Pons (tissue), 1 donor: ENCODE results near the gene ATP10B.
"Not testable (repeated sequence)": the region's sequence is repeated elsewhere in the genome, so short reads cannot be mapped to it uniquely, and the experiment has no call there.

ENCODE experiments used
- DNase-seq: peaks from one replicate; pipeline ENCODE4 v3.0.0-alpha.2; 2016; ENCODE audit warnings: low spot score

The ATP10B gene

DNA sequence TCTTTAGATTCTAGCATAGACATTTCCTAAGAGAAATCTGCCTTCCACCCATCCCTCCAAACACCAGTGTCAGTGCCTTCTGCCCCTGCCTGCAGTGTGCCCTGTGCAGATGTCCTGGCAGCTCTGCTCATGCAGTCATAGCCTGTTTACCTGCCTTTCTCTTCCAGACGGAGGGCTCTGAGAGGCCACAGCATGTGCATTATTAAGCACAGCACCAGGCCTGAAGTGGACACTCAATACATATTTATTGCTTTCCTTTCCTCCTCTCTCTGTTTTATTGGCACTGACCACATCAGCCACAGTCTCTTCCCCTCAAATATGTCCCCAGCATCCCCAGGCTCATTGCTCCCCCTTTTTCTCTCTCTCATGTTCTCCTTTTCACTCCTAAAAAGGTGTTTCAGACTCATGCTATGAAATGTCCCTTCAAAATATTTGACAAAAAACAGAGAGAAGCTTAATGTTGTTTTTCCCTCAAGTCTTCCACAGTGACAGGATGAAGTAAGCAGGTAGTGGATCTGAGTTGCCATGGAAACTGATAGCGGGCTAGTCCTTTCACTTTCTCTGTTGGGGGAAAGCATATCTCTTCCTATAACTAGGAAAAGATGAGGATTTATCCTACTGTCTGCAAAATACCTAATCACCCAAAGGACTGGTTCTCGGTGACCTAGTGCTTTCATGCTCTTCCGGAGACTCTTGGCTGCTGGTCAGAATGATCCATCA, 100.9 kb downstream of the ATP10B start:
- no peak for DNase-seq

DNA sequence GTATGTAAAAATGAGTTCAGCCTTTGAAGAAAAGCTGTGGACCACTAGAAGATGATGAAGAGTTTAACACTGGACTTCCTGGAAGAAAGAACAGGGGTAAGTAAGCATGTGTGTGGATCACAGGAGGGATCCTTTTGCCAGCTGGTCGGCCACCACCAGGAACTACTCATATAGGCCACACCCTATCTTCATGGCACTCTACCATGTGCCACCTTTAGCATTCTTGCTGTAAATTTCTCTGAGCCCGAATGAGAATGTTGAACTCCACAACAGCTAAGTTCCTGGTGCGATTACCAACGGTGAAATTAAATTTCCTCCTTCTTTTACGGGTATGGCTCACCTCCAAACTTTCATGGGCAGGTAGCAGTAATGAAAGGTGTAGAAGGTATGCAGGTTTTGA, 102.3 kb downstream of the ATP10B start:
- no peak for DNase-seq

DNA sequence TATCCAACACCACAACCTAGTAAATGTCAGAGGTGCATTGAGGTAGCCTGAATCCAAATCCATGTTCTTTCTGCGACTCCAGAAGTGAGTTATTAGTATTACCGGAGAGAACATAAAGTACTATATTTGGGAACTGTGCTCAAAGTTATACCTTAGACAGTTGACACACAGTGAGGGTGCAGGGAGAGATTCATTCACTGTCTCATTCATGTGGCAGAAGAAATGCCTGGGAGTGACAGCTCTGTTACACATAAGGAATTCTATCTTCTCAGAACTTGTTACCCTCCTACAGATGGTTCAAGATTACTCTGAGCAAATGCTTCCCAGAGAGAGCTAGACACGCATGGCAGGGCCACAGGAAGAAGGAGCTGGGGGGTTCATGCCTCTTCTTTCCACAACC, 103.0 kb downstream of the ATP10B start:
- no peak for DNase-seq

DNA sequence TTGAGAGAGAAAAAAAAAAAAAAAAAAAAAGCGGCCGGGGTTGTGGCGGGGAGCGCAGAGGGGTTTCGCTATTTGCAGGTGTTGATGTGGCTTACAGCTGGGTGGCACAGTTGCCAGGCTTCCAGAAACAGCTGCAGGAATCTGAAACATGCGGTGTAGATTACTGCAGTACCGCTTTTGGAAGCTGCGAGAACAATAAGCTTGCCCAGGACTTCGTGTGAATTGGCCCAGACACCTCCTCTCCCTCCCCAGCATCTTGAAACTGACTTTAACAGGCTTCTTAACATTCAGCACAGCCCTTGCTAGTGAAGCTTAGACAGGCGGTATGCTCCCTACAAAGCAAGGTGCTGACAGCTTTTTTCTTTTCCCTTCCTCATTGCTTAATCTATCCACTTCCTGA, 104.0 kb downstream of the ATP10B start:
- peak; percentile 35 for DNase-seq

DNA sequence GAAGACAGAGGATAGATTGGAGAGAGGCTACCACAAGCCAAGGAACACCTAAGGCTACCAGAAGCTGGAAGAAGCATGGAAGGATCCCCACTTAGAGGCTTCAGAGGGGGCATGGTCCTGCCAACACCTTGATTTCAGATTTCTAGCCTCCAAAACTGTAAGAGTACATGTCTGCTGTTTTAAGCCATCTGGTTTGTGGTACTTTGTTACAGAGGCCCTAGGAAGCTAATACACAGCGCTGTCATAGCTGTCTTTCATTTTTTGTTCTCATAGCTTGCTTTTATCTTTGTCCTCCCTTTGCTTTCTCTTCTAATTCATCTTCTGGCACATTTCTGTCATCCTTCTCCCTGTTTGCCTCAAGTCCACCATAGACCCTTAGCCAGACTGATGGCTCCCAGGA, 104.5 kb downstream of the ATP10B start:
- no peak for DNase-seq

DNA sequence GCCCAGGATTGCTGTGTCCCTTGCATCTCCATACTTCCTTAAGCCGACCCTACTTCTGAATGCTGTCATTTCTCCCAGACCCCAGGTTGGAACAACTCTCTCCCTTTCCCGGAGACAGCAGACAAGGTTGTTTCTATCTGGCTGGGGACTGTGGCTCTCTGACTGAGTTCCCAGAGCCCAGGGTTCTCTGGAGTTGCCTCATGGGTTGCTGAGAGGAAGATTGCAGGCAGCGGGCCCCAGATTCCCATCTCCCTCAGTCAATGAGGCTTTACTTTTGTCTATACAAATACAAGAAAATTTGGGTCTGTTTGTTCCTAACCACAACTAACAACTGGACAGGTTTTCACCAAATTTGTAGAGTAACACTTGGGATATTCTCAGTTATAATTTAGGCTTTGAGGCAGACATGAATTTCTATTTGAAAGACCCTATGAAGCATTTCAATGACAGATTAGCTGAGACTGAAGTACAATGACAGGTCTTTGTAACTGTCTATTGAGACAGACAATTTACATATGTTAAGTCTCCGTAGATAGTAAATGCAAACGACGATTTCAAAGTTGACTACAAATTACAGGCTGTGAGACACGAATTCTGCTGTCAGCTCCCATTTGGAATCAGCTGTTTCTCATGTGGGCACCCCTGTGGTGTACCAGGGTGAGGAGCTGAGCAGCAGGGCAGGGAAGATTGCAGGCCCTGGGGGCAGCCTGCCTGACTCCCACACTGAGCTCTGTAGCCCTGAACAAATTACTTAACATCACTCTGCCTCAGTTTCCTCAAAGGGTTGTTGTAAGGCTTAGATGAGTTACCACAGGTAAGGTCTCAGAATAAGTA, 107.5 kb downstream of the ATP10B start:
- peak; percentile 18 for DNase-seq

DNA sequence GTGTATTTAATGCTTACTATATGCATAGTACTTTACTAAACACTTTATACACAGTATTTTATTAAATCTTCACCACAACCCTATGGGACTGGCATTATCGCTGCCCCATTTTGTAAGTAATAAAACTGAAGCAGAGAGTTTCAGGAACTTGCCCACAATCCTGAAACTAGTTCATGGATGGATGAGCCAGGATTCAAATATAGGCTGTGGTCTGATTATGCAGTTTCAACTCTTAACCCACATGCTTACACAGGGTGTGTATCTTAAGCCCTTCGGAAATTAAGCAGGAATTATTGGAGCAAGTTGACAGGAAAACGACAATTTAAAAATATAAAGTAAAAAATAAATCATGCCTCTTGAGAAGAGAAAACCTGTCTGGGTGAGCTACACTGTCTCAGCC, 109.0 kb downstream of the ATP10B start:
- DNase-seq: no peak

DNA sequence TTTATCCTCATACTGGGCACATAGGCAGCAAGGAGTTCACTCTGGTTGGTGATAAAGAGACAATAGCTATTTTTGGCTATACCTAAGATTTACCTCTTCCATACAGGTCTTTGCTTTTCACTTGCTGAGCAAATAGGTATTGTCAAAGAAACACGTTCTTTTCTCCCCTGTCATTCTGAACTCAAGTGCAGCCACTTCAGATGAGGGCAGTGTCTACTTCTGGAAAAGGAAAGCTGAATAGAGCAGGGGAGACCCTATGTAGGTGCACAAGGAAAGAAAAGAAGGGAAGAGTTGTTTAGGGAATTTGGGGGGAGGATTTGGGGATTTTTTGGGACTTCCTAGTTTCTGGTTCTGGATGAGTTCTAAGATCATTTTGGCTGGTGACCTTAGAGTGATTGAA, 109.6 kb downstream of the ATP10B start:
- DNase-seq: no peak

DNA sequence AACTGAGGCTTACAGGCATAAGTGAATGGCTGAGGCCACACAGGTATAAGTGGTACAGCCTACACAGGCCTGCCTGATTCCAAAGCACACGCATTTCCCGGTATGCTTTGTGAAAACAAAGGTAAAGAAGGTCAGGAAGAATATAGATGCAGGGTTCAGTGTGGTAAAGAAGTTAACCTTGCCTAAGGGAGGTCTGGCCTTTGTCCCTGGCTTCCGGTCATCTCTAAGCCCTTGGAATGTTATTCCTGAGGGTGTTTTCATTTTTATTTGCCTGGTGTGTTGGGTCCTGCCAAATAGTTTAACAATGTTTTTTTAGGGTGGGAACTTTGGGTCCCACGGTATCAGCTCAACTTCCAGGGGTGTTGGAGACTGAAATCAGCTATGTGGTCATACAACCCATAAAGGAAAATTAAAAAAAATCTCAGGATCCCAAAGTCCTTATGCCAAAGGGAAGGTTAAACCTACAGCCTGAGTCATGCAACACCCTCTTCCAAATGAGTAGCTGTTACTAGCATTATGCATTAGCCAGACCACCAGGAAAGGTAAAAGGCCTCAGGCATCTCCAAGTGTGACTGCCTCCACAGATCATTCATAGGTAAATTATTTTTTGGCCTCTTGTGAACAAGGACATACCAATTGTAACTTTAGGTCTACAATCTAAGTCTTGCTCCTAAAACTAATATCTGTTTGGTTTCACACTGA, 124.6 kb downstream of the ATP10B start:
- no peak for DNase-seq

DNA sequence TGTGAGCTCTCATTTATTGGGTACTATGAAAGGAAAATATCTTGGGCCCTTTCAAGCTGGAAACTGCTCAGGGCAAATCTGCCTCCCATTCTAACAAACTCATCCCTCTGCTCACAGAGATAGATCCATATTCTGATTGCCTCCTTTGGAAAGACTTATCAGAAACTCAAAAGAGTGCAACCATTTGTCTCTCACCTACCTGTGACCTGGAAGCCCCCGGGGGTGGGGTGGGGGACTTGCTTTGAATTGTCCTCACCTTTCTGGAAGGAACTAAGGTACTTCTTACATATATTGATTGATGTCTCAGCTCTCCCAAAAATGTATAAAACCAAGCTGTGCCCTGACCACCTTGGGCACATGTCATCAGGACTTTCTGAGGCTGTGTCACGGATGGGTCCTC, 125.3 kb downstream of the ATP10B start:
- DNase-seq: no peak

DNA sequence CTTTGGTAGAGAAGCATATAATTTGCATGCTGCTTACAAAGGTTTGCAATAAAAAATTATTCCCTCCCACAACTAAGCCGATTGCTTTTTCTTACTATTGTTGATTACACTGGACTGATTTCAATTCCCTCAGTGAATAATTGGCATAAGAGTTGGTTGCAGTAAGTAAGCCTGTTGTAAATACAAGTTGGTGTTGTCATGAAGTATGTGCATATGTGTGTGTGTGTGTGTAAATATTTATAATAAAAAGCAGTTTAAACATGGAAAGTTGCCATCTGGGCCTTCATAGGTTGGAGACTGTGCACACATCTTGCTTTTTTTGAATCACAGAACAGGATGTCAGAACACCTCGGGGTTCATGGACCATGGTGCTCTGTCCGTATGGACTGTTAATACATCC, 131.2 kb downstream of the ATP10B start:
- DNase-seq: no peak

DNA sequence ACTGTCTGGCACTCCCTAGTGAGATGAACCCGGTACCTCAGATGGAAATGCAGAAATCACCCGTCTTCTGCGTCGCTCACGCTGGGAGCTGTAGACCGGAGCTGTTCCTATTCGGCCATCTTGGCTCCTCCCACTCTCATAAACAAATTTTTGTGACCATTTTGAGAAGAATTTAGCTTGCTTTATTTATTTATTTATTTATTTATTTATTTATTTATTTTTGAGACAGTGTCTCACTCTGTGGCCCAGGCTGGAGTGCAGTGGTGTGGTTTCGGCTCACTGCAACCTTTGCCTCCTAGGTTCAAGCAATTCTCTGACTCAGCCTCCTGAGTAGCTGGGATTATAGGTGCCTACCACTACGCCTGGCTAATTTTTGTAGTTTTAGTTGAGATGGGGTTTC, 136.5 kb downstream of the ATP10B start:
- not testable (repeated sequence) for DNase-seq

DNA sequence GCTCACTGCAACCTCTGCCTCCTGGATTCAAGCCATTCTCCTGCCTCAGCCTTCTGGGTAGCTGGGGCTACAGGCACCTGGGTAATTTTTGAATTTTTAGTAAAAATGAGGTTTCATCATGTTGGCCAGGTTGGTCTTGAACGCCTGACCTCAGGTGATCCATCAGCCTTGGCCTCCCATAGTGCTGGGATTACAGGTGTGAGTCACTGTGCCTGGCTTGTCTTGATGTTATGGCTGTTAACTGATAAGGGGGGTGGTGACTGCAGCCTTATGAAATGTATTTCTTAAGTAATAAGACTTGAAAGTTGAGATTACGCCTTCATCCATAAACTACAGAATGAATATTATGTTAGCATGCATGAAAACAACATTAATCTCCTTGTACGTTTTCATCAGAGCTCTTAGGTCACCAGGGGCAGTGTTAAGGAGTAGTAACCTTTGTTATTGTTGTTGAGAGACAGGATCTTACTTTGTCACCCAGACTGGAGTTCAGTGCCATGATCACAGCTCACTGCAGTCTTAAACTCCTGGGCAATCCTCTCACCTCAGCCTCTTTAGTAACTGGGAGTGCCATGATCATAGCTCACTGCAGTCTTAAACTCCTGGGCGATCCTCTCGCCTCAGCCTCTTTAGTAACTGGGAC, 148.3 kb downstream of the ATP10B start:
- DNase-seq: no peak

DNA sequence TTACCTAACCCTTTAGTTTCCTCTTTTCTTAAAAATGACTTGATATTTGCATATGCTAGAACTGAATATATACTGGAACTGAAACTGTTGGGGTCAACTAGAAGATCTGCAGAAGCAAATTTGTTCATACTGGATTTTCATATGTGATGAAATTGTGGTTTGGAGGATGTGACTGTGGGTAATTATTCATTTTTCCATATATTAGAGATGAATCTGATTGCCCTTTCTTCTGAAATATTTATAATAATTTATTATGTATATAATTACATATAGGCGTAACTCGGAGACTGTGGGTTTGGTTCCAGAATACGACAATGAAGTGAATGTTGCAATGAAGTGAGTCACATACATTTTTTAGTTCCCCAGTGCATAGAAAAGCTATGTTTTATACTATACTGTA, 149.1 kb downstream of the ATP10B start:
- DNase-seq: no peak

DNA sequence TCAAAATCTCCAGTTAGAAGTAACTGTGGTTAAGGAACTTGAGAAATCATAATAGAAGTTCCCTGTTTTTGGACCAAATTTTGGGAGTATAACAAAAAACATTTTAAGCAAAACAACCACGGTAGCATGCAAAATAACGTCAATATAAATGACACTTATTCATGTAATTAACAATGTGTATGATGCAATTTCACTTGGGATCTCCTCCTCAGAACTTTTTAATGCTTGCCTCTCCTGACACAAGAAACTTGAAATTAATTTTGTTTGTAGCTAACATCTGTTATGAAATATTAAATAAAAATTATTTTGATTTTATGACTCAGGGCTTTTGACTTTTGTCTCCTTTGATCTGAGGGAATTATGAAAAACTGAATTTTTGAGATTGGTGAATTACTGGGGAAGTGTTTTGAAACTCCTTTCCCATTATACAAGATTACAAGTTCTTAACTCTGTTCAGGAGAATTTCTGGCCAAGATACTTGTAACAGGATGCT, 149.7 kb downstream of the ATP10B start:
- DNase-seq: no peak

DNA sequence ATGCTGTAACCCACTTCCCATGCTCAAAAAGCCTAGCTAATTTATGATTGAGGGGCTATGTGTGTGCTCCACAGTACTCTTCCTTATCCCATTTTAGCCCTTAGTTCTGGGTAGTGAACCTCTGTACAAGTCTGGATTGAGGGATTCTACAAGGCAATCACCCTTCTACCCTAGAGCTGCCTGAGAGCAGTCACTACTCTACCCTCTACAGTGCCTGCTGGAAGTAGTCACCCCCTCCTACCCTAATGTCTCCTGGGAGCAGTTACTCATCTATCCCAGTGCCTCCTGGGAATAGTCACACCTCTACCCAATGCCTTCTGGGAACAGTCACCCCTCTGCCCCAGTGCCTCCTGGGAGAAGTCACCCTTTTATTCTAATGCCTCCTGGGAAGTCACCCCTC, 150.6 kb downstream of the ATP10B start:
- no peak for DNase-seq

DNA sequence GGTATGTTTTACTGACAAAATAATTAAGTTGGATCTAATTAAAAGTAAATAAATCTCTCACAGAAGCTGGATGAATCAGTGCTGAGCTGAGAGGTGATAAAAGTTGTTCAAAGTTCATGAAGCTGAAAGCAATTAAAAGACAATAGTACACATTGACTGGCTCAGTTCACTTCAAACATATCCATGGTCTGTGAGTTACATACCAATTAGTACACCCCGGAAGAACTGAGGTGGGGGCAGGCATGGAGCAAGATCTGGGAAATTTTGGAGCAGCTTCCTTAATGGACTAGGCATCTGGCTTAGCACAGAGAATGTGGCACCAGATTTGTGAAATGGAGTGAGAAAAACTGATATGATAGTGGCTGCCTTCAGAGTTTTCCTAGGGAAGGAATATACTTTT, 152.7 kb downstream of the ATP10B start:
- DNase-seq: peak; percentile 57

DNA sequence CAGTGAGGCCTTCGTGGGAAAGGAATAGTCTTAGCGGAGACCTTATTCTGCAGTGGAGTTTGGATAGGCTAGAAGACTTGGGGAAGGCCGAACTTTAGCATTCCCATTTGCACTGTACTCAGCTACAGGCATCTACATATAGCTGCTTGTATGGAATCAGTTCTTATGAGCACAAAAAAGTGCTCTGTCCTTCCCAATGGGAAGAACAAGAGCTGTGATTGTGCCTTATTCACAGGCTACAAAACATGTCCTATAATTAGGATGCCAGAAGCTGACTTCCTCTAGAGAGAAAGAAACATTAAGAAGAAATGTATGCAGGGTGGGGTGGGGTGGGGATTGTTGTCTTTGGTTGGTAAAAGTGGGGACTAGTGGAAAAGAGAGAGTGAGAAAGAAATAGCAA, 154.7 kb downstream of the ATP10B start:
- DNase-seq: peak; percentile 93

DNA sequence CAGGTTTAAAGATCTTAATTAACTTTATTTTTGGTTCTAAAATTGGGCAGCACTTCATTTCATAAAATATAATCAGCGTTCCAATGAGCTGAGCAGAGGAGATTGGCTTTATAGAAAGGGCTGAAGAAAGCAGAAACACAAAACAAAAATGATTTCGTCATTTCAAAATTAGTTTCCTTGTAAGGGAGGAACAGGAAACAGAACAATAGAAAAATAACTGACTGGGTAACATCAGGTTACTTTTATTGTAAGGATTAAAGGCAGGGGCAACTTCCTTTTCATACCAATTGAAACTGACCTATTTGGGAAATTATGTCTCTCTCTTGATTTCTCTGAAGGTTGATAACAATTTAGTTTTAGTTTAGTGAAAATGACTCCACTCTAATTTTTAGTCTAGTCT, 157.1 kb downstream of the ATP10B start:
- DNase-seq: no peak

DNA sequence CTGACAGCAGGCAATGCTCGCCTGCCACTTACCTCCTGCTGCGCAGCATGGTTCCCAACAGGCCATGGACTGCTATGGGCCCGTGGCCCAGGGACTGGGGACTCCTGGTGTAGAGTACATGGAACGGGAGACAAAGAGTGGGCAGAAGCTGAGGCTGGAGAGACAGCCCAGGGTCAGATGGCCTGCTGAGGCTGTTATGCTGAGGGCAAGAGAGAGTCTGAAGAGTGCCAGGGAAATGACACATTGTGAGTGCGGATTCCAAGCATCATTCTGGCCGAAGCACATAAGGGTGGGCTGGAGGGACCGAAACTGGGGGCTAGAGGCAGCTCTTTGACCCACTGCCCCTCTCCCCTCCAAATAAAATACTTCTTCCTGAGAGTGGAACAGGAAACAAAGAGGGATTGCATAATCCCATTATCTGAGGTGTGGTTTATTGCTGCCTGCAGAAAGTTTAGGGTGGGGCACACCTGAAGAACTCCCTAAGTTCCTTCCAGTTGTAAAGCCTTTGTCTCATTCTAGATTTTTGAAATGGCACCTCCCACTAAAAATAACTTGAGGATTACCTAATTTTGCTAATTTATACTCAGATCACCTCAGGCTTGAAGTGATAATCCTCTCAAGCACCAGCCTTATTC, 158.1 kb downstream of the ATP10B start:
- no peak for DNase-seq

DNA sequence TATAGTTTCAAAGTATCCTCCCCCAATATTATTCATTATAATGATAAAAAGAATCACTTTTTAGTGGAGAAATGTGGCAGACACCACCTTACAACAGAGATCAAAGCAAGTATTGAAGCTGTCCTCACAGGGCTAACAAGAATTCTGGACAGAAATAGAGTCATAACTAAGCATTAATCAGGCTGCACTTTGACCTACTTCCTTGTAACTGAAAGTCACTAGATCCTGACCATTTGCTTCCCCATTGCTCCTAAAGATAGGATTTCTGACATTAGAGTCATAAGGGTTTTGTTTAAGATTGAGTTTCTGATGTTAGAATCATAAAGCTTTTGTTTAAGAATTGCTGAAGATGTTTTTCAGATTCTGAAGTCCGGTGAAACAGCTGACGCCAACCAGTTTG, 159.7 kb downstream of the ATP10B start:
- DNase-seq: no peak

DNA sequence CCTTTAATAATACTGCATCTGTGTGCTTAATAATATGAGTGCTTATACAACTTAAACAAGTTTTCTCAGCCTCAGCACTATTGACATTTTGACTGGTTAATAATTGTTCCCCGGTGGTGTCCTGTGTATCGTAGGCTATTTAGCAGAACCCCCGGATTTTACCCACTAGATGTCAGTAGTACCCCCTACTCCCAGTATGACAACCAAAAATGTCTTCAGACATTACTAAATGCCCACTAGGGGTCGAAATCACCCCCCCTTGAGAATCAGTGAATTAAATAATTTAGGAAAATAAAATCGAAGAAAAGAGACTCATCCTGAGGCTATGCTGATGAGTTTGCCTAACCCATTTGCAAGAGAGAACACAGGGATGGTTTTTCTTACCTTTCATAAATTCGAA, 166.3 kb downstream of the ATP10B start:
- no peak for DNase-seq
